ENCODE data around the gene FAM151A. TPM values are rescaled to one million over a fixed set of nuclear protein-coding genes. Genes with fewer than 3 reads are reported as not detected.

FAM151A gene
- total and polyA plus RNA-seq, 2 donors (not counting 3 experiments of a cell fraction or from before 2014, with no cell fraction given): not detected

DNA sequence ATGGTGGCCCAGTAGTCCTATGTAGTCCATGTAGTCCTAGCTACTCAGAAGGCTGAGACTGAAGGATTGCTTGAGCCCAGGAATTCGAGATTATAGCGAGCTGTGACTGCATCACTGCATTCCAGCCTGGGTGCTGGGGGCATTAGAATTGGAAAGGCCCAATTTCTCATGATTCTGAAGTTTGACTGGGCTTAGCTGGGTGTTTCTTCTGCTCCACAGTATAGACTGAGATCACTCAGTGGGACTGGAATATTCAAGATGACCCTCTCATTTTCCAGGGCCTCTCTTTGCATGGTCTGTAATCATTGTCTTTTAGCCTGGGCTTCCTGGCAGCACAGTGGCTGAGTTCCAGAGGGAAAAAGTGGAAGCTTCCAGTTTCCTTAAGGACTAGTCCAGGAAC is 44.5 kb upstream of the FAM151A start:
- no peaks in the 10 kb centered on the region for H3K27me3 ChIP-seq (ENCODE audit: control insufficient read depth in 2 of 2, insufficient read depth in 2 of 2, low read length in 2 of 2)
- no peak overlapping the region for H3K9ac ChIP-seq (replicated peaks; ENCODE audit: extremely low read depth, insufficient read depth, low read length)
- no TSS peak for BruUV-seq (replicated peaks)
- H3K4me1 ChIP-seq (ENCODE audit: control insufficient read depth, extremely low read depth, insufficient read depth, low read length): no peaks in the 10 kb centered on the region
- dilution Hi-C loops (cut with MboI; ENCODE audit: extremely low pct_ligation_motif_present, low sequenced_read_pairs): no loop called here
- no peaks in the 10 kb centered on the region for H3K79me2 ChIP-seq (ENCODE audit: control insufficient read depth, insufficient read depth, low read length)
- intact Hi-C loops (cut with micrococcal nuclease): no loop called here
- no peaks in the 10 kb centered on the region for H4K20me1 ChIP-seq (replicated peaks; ENCODE audit: control insufficient read depth, extremely low read depth, insufficient read depth, low read length)
- no peaks in the 10 kb centered on the region for H3K9me3 ChIP-seq (replicated peaks; ENCODE audit: control insufficient read depth, insufficient read depth, low read length)
- no peak overlapping the region for H3K4me3 ChIP-seq (replicated peaks in 1 of 3; ENCODE audit: insufficient read depth in 1 of 3, low read depth in 1 of 3, low read length in 3 of 3)
- no peak for DNase-seq (ENCODE audit: low read depth, low spot score)
- H3K27ac ChIP-seq (ENCODE audit: insufficient read depth, low read depth, low read length): no peak overlapping the region
- ChIA-PET POLR2A (no interaction called here), CTCF (no interaction called here)
- TF ChIP-seq, protein P1, sequence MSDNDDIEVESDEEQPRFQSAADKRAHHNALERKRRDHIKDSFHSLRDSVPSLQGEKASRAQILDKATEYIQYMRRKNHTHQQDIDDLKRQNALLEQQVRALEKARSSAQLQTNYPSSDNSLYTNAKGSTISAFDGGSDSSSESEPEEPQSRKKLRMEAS (IDR thresholded peaks at IDR 0.05; ENCODE audit: insufficient read depth, insufficient read length): no peak
- TF ChIP-seq FOS (IDR thresholded peaks at IDR 0.05; ENCODE audit: borderline replicate concordance, insufficient read depth, low read length) (no peak), POLR2AphosphoS5 (IDR thresholded peaks at IDR 0.05; ENCODE audit: insufficient read depth, low read depth, low read length) (no peak), EZH2 (IDR thresholded peaks at IDR 0.05; ENCODE audit: borderline replicate concordance, low read depth, low read length, severe bottlenecking) (no peak), JUN (IDR thresholded peaks at IDR 0.05; ENCODE audit: borderline replicate concordance, insufficient read depth, insufficient read length, low read depth) (no peak), POLR2A (IDR thresholded peaks at IDR 0.05; ENCODE audit: low read depth, low read length) (no peak), GATA2 (IDR thresholded peaks at IDR 0.05; ENCODE audit: insufficient read depth, insufficient read length, low read depth, low read length) (no peak), MYC (IDR thresholded peaks at IDR 0.05; ENCODE audit: low read depth, low read length) (no peak)
- TF ChIP-seq, protein P2, sequence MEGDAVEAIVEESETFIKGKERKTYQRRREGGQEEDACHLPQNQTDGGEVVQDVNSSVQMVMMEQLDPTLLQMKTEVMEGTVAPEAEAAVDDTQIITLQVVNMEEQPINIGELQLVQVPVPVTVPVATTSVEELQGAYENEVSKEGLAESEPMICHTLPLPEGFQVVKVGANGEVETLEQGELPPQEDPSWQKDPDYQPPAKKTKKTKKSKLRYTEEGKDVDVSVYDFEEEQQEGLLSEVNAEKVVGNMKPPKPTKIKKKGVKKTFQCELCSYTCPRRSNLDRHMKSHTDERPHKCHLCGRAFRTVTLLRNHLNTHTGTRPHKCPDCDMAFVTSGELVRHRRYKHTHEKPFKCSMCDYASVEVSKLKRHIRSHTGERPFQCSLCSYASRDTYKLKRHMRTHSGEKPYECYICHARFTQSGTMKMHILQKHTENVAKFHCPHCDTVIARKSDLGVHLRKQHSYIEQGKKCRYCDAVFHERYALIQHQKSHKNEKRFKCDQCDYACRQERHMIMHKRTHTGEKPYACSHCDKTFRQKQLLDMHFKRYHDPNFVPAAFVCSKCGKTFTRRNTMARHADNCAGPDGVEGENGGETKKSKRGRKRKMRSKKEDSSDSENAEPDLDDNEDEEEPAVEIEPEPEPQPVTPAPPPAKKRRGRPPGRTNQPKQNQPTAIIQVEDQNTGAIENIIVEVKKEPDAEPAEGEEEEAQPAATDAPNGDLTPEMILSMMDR (IDR thresholded peaks at IDR 0.05; ENCODE audit: extremely low read depth in 1 of 2, insufficient read depth in 1 of 2, low read depth in 1 of 2, low read length in 2 of 2): no peak
- no peak overlapping the region for H3K4me2 ChIP-seq (ENCODE audit: insufficient read depth, low read length)
- H3K36me3 ChIP-seq (ENCODE audit: control insufficient read depth in 2 of 2, extremely low read depth in 1 of 2, insufficient read depth in 2 of 2, low read length in 2 of 2): no peaks in the 10 kb centered on the region
- no peak overlapping the region for H2AFZ ChIP-seq (ENCODE audit: low read depth, low read length)
- no peak for FAIRE-seq
- H3K9me1 ChIP-seq (replicated peaks; ENCODE audit: control insufficient read depth, extremely low read depth, insufficient read depth, low read length): no peaks in the 10 kb centered on the region

Measured in endothelial cell of umbilical vein (primary cell).